Left renal cortex interstitium (tissue), 4 donors: Measurements from ENCODE around the gene ADORA2A. TPM values are rescaled to one million over a fixed set of nuclear protein-coding genes. Genes with fewer than 3 reads are reported as not detected.

ENCODE experiments used
- DNase-seq, 4 donors: peaks; one replicate each; pipeline ENCODE4 v3.0.0-alpha.2; 2013; ENCODE audit warnings: low read depth in 4 of 4, low spot score in 2 of 4, missing footprints in 1 of 4
- polyA plus RNA-seq, 4 donors: library from polyadenylated mRNA; unstranded; fragments of 120-200 nt; gene quantifications; one replicate each; pipeline ENCODE4 v1.2.1, GENCODE V29; 2013; ENCODE audit not compliant: insufficient read length in 4 of 4

Gene ADORA2A
- polyA plus RNA-seq, result 1 to 10 TPM; 7.3 to 9.9 (median 8.5) TPM

- DNase-seq, result no peak
These were observed at the start of gene ADORA2A for GRCh38 chr22:24427500-24428164. Gene ADORA2A (plus strand): TSS chr22:24427599. CDS start chr22:24433405, 5,806 bp downstream.

GRCh38 chr22:24379536-24379935, 47.9 kb upstream of the ADORA2A start:
- DNase-seq, result no peak

GRCh38 chr22:24380220-24380904, 47.0 kb upstream of the ADORA2A start:
- no peak for DNase-seq

GRCh38 chr22:24380905-24381230, 46.5 kb upstream of the ADORA2A start:
- no peak for DNase-seq

- no peak for DNase-seq
These were observed 44.3 kb upstream of the ADORA2A start for GRCh38 chr22:24383061-24383460.

GRCh38 chr22:24384131-24384530, 43.3 kb upstream of the ADORA2A start:
- DNase-seq, result no peak

- DNase-seq, result no peak
These were observed 40.4 kb upstream of the ADORA2A start for GRCh38 chr22:24386937-24387471.

GRCh38 chr22:24389680-24390079, 37.7 kb upstream of the ADORA2A start:
- DNase-seq, result no peak

GRCh38 chr22:24390156-24390555, 37.2 kb upstream of the ADORA2A start:
- DNase-seq, result no peak

- no peak for DNase-seq
These were observed 36.8 kb upstream of the ADORA2A start for GRCh38 chr22:24390576-24390975.

GRCh38 chr22:24391836-24392217, 35.6 kb upstream of the ADORA2A start:
- no peak for DNase-seq

- DNase-seq, result no peak
These were observed 35.0 kb upstream of the ADORA2A start for GRCh38 chr22:24392218-24392931.

GRCh38 chr22:24393012-24393559, 34.3 kb upstream of the ADORA2A start:
- no peak for DNase-seq

- no peak for DNase-seq
These were observed 33.6 kb upstream of the ADORA2A start for GRCh38 chr22:24393848-24394247.

GRCh38 chr22:24394254-24394653, 33.1 kb upstream of the ADORA2A start:
- no peak for DNase-seq

GRCh38 chr22:24398409-24398808, 29.0 kb upstream of the ADORA2A start:
- no peak for DNase-seq

- DNase-seq, result no peak
These were observed 27.2 kb upstream of the ADORA2A start for GRCh38 chr22:24400034-24400725.

- no peak for DNase-seq
These were observed 26.4 kb upstream of the ADORA2A start for GRCh38 chr22:24400726-24401596.

- no peak for DNase-seq
These were observed 25.4 kb upstream of the ADORA2A start for GRCh38 chr22:24401931-24402367.
